NCI-H2196 (cell line): Measurements from ENCODE around the gene CHN1.

Experiments used
- DNase-seq: peaks from one replicate; lab custom pipeline; 2025; ENCODE audit not compliant: unreplicated experiment; lab: John Stamatoyannopoulos, UW

Gene CHN1

GRCh38 chr2:174791020-174791419 is 214.2 kb downstream of the CHN1 start:
- no peak for DNase-seq

- no peak for DNase-seq
Observed at GRCh38 chr2:174789001-174789400, 216.2 kb downstream of the CHN1 start.

- DNase-seq, result no peak
Observed at GRCh38 chr2:174788291-174788929, 216.8 kb downstream of the CHN1 start.

- no peak for DNase-seq
Observed at GRCh38 chr2:174787487-174788205, 217.5 kb downstream of the CHN1 start.

GRCh38 chr2:174786066-174786725 is 219.0 kb downstream of the CHN1 start:
- no peak for DNase-seq

- no peak for DNase-seq
Observed at GRCh38 chr2:174785481-174785880, 219.7 kb downstream of the CHN1 start.

- no peak for DNase-seq
Observed at GRCh38 chr2:174784909-174785308, 220.3 kb downstream of the CHN1 start.

- DNase-seq, result no peak
Observed at GRCh38 chr2:174784316-174784715, 220.9 kb downstream of the CHN1 start.

GRCh38 chr2:174781996-174782395 is 223.2 kb downstream of the CHN1 start:
- no peak for DNase-seq

GRCh38 chr2:174781298-174781697 is 223.9 kb downstream of the CHN1 start:
- no peak for DNase-seq

- no peak for DNase-seq
Observed at GRCh38 chr2:174780856-174781255, 224.3 kb downstream of the CHN1 start.

GRCh38 chr2:174780191-174780840 is 224.9 kb downstream of the CHN1 start:
- no peak for DNase-seq

- DNase-seq, result no peak
Observed at GRCh38 chr2:174779361-174779928, 225.7 kb downstream of the CHN1 start.

- DNase-seq, result no peak
Observed at GRCh38 chr2:174778085-174778981, 226.8 kb downstream of the CHN1 start.

- DNase-seq, result no peak
Observed at GRCh38 chr2:174777347-174778084, 227.7 kb downstream of the CHN1 start.

GRCh38 chr2:174776675-174777074 is 228.5 kb downstream of the CHN1 start:
- no peak for DNase-seq

- DNase-seq, result no peak
Observed at GRCh38 chr2:174776223-174776622, 229.0 kb downstream of the CHN1 start.

- DNase-seq, result no peak
Observed at GRCh38 chr2:174775571-174775980, 229.6 kb downstream of the CHN1 start.

GRCh38 chr2:174774886-174775285 is 230.3 kb downstream of the CHN1 start:
- DNase-seq, result no peak

GRCh38 chr2:174773215-174773614 is 232.0 kb downstream of the CHN1 start:
- DNase-seq, result no peak
